ENCODE measurements around the gene PAK3.

Gene PAK3

DNA sequence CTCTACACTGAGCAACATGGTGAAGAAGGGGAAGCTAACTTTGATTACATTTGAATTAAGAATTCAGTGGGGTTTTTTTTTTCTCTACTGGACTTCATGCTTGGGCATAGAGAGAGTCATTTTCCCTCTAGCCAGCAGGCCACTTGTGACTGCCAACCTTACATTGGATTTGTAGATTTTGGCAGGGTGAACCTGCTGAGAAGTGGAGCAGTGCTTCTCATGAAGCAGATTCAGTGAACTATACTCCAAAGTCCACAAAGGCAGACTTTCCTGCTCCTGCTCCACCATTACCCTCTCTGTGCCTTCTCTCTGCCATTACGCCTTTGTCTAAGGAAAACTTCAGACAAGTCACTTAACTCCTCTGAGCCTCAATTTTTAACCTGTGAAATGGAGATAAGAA is 69.9 kb downstream of the PAK3 start:
- no peak for TF ChIP-seq REST (IDR thresholded peaks at IDR 0.05; ENCODE audit: insufficient read depth in 1 of 2, low read depth in 2 of 2, low read length in 2 of 2)

DNA sequence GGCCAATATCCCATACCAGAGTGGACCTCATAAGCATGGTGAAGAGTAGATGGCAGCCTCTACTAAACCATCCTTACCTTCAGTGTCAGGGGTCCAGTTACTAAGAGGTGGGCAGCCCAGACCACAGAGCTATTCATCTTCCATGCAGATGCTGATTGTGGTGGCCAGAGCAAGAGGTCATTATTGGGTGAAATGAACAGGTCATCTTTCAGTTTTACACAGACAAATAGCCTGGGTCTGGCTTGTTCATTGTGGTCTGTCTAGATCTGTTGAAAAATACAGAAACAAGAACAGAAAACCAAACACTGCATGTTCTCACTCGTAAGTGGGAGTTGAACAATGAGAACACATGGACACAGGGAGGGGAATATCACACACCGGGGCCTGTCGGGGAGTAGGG is 71.3 kb downstream of the PAK3 start:
- no peak for TF ChIP-seq POLR2AphosphoS5 (IDR thresholded peaks at IDR 0.05; ENCODE audit: low read depth, low read length)
- no peak for TF ChIP-seq REST (IDR thresholded peaks at IDR 0.05; ENCODE audit: insufficient read depth in 1 of 2, low read depth in 2 of 2, low read length in 2 of 2)
- TF ChIP-seq SIN3A (IDR thresholded peaks at IDR 0.05; ENCODE audit: borderline replicate concordance, insufficient read depth, low read length), result no peak
- no peak for TF ChIP-seq FOXP2 (optimal IDR thresholded peaks at IDR 0.05; ENCODE audit: borderline replicate concordance, extremely low read depth, extremely low read length, insufficient read depth)
- TF ChIP-seq TAF1 (IDR thresholded peaks at IDR 0.05; ENCODE audit: borderline replicate concordance, insufficient read depth, low read length), result no peak

- no peak for TF ChIP-seq POLR2AphosphoS5 (IDR thresholded peaks at IDR 0.05; ENCODE audit: low read depth, low read length)
- no peak for TF ChIP-seq SIN3A (IDR thresholded peaks at IDR 0.05; ENCODE audit: borderline replicate concordance, insufficient read depth, low read length)
- TF ChIP-seq REST (IDR thresholded peaks at IDR 0.05; ENCODE audit: insufficient read depth in 1 of 2, low read depth in 2 of 2, low read length in 2 of 2), result no peak
- no peak for TF ChIP-seq FOXP2 (optimal IDR thresholded peaks at IDR 0.05; ENCODE audit: borderline replicate concordance, extremely low read depth, extremely low read length, insufficient read depth)
- no peak for TF ChIP-seq TAF1 (IDR thresholded peaks at IDR 0.05; ENCODE audit: borderline replicate concordance, insufficient read depth, low read length)
Observed at GRCh38 chrX:111168314-111168713, 72.3 kb downstream of the PAK3 start.

- TF ChIP-seq REST (IDR thresholded peaks at IDR 0.05; ENCODE audit: insufficient read depth in 1 of 2, low read depth in 2 of 2, low read length in 2 of 2), result no peak
- no peak for TF ChIP-seq TAF1 (IDR thresholded peaks at IDR 0.05; ENCODE audit: borderline replicate concordance, insufficient read depth, low read length)
- TF ChIP-seq SIN3A (IDR thresholded peaks at IDR 0.05; ENCODE audit: borderline replicate concordance, insufficient read depth, low read length), result no peak
- no peak for TF ChIP-seq POLR2AphosphoS5 (IDR thresholded peaks at IDR 0.05; ENCODE audit: low read depth, low read length)
- TF ChIP-seq FOXP2 (optimal IDR thresholded peaks at IDR 0.05; ENCODE audit: borderline replicate concordance, extremely low read depth, extremely low read length, insufficient read depth), result no peak
Observed at GRCh38 chrX:111169141-111169540, 73.2 kb downstream of the PAK3 start.

GRCh38 chrX:111170017-111170416 is 74.0 kb downstream of the PAK3 start:
- TF ChIP-seq FOXP2 (optimal IDR thresholded peaks at IDR 0.05; ENCODE audit: borderline replicate concordance, extremely low read depth, extremely low read length, insufficient read depth), result no peak
- TF ChIP-seq SIN3A (IDR thresholded peaks at IDR 0.05; ENCODE audit: borderline replicate concordance, insufficient read depth, low read length), result no peak
- no peak for TF ChIP-seq TAF1 (IDR thresholded peaks at IDR 0.05; ENCODE audit: borderline replicate concordance, insufficient read depth, low read length)
- TF ChIP-seq POLR2AphosphoS5 (IDR thresholded peaks at IDR 0.05; ENCODE audit: low read depth, low read length), result no peak
- no peak for TF ChIP-seq REST (IDR thresholded peaks at IDR 0.05; ENCODE audit: insufficient read depth in 1 of 2, low read depth in 2 of 2, low read length in 2 of 2)
